Stimulated activated CD8-positive, alpha-beta memory T cell treated with anti-CD3 and anti-CD28 coated beads, Interleukin-7, amount 100 ng/mL, for 48 hours (primary cell): Measurements from ENCODE around the gene SLC2A4.
"Not testable (repeated sequence)": the region's sequence is repeated elsewhere in the genome, so short reads cannot be mapped to it uniquely, and the experiment has no call there.

Source experiments
- DNase-seq, 2 donors: peaks; one replicate each; pipeline ENCODE4 v3.0.0-alpha.2; 2020; ENCODE audit warnings: low read depth in 1 of 2; ENCODE audit errors: extremely low read depth in 1 of 2

Gene SLC2A4

DNA sequence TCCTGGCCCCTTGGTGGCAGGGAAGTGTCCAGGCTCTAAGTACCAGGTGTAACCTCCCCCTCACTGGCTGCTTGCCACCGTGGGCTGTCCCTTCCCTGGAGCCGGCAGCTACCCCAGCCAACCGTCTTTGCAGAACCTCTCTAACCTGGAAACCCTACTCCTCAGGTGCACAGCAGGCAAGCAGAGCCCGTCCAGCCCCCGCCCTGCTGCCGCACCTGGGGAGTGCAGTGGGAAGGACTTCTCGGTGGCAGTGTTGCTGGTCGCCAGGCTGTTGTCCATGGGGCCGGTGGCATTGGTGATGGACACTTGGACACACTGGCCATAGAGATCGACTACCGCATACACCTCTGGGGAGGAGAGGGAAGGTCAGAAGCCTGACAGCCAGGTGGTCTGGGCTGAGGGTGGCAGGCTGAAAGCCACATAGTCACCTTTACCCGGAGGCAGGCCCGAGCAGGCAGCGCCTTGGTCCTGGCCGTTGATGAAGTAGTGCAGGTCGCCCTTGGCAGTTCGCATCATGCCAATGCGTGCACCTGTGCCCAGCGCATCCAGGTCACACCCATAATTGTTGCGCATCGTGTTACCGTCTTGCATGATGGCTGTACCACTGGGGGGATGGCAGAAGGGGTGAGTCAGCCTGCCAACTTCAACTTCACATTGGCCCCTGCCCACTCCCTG lies 41.1 kb downstream of the SLC2A4 start:
- DNase-seq = no peak

DNA sequence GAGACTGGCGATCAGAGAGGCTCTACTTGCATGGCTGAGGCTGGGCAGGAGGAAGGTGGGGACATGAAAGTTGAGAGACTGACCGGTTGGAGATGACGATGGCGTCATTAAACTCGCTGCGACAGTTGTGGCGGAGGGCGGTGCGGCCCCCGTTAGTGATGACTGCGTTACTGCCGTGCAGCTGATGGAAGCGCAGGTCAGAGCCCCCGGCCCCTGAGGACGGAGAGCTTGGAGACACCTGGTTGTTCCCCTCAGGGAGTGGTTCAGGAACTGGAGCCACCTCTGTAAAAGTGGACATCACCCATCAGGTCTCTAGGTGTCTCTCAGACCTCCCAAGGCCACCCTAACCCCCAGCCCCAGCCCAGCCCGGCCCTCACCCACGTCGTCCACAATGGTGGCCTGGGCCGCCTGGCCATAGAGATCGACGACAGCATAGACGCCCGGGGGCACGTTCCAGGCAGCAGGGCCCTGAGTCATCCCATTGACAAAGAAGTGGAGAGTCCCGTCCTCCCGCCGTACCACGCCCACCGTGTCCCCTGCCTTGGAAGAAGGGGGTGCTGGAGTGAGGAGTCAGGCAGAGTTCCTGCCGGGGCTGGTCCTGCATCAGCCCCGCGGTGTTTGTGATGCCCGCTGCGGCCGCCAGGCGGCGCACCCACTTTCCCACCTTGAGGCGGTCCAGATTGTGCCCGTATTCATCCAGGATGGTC lies 42.4 kb downstream of the SLC2A4 start:
- DNase-seq = no peak

DNA sequence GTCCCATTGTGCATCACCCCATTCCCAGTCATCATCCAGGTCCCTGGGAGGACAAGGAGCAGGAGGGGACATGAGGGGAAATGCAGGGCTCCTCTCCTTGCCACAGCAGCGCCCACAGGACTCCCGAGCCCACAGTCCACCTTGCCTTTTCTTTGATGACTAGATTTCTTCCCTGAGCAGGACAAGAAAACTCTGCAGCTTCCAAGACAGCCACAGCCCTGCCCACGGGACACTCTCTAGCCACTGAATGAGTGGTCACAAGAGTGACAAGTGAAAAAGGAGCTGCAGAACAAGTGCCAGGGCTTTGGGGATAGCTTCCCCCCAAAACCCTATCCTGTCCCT lies 42.9 kb downstream of the SLC2A4 start:
- DNase-seq = no peak

DNA sequence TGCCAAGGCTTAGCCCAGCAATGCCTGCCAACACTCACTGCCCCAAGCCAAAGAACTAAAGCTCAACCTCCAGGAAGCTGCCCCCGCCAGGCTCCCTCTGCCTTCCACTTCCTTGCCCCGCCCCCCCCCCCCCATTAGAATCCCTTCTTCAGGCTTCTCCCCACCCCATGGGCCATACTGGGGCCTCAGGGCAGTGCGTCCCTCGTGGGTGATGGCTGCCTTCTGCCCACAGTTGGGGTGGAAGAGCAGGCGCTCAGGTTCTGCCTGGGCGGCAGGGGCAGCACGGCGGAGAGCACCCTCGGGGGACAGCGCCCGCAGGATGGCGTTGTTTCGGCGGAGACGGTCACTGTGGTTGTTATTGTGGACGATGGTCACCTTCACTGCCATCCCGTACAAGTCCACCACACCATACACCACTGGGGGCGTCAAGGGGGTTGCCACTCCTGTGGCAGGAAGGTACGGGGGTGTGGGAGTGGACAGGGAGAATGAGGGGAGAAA lies 43.6 kb downstream of the SLC2A4 start:
- DNase-seq = no peak

DNA sequence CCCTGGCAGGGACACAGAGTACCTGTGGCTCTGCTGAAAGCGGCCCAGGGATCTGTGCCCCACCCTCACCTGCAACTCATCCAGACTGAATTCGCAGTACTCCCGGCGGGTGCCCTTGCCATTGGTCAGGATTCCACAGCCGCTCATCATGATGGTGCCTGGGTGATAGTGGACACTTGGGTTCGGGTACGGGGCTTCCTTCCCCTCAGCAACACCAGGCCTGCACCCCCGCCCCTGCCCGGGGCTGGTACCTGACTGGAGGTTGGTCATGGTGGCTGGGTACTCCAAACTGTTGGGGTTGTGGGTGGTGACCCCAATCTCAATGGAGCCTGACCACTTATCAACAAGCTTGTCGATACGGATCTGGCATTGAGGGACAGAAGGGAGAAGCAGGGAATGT lies 44.7 kb downstream of the SLC2A4 start:
- DNase-seq = no peak

DNA sequence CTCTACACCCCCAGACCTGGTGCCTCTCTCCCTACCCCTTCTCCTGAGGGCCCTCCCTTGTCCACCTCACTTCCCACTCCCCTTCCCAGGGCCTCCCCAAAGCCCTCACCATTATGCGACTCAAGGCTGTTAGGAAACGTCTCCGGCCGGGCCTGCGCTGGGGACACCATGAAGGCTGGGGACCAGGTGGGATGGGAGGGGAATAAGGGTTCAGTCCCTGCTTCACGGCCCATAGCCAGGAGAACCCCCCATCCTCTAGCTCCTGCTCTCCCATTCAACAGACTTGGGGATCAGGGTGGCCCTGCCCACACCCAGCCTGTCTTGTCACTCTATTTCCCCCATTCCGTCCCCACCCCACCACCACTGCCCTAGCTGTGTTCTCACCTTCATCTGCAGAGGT lies 45.5 kb downstream of the SLC2A4 start:
- no peak for DNase-seq

DNA sequence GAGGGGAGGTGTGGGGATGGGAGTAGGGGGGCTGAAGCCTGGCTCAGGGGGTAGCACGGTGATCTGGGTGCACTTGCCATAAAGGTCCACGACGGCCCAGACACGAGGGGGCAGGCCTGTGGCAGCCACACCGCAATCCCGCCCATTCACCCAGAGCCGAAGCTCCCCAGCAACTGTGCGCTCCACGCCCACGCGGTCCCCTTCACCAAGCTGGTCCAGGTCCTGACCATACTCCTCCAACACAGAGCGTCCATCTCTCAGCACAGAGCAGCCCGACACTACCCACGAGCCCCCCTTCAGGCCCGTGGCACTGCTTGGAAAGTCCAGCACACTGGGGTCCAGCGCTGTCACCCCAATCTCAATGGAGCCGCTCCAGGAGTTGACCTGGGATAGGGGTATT lies 46.0 kb downstream of the SLC2A4 start:
- DNase-seq = no peak

DNA sequence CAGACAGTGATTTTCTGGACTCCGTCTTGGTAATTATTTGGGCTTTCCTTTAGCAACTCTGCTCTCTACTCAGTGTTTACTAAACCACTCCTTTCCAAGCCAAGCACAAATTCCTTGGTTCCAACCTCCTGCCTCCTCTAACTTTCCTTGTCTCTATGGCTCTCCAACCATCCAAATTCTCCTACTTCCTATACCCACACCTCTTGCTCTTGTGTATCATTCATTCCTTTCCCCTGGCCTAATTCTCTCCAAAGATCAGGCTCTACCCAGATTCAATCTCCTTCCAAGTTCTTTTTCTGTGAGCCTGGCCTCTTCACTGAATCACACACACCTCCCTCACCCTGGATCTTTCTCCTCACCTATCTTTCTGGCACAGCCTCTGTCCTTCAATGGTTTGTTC lies 46.5 kb downstream of the SLC2A4 start:
- no peak for DNase-seq

DNA sequence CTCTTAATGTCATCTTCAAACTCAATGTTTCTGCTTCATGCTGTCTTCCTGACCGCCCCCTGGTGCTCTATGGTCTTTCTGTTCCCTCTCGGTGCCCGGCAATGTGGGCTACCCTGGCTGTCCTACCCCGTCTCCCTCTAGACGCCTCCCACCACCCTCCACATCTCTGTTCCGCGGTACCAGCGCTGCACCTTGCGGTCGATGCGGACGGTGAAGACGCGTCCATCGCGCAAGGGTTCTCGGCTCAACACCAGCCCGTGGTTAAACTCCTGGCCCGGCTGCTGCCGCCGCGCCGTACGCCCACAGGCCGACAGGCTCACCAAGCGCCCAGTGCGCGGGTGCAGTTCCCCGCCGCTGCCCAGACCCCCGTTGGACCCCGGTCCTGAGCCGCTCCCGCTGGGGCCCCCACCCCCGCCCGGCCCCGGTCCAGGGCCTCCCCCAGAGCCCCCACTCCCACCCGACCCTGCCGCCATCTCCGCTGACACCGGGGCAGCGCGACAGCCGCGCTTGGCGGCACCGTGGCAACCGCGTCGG lies 47.4 kb downstream of the SLC2A4 start, which contains the start of gene NEURL4:
Gene NEURL4, minus strand, starts transcription at position 496 of the 534 bp plus-strand sequence. Its CDS starts 23 bp downstream, at position 473.
- no peak for DNase-seq

DNA sequence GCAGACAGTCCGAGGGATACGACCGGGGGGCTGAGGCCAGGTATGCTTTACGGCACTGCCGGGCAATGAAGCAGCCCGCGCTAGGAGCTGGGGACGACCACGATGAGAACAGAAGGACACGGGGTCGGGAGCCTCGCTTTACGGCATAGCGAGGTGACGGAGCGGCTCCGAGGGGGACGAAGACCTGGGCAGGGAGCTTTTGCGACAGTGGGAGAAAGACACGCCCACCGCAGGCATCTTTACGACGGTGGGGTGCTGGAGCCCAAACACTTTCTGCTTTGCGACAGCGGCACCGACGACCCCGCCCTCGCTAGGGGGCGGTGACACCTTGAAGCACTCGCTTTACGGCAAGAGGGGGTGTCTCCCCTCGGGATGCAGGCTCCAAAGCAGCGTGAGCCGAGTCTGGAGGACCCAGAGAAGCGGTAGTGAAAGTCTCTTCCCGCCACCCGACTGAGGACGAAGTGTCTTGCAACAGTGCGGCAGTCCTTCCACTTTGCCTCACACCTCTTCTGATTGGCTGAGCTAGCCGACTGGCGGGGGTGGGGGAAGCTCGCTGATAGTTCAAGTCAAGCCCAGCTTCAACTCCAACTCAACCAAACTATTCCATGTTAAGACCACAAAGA lies 48.0 kb downstream of the SLC2A4 start:
- peak; percentile 93 to 95 for DNase-seq

DNA sequence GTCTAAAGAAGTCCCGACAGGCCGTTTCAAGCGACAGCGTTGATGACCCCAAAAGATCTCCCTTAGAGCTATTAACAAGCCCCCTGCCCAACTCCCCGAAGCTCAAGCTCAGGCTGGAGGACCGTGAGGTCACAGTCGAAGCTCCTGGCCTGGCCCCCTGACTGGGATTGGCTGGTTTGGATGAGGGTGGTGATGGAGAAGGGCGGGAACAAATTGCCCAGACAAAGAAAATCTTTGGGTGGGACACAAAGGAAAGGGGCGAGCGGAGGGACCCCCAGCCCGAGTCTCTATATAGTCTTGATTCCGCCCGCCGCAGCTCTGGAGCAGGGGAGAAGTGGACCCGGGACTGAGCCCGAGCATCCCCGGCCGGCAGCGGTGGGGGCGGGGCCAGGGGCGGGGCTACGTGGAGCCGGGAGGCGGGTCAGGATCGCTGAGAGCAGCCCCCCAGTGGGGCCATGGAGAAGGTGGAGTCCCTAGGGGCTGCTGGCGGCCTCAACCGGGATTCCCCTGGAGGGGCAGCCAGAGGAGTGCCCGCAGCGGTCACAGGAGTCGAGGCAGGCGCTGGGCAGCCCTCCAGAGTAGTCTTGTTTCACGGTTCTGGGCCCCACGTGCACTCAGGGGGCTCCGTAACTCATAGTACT lies 48.6 kb downstream of the SLC2A4 start:
- DNase-seq = peak in 1 of 2 donors; percentile 82

DNA sequence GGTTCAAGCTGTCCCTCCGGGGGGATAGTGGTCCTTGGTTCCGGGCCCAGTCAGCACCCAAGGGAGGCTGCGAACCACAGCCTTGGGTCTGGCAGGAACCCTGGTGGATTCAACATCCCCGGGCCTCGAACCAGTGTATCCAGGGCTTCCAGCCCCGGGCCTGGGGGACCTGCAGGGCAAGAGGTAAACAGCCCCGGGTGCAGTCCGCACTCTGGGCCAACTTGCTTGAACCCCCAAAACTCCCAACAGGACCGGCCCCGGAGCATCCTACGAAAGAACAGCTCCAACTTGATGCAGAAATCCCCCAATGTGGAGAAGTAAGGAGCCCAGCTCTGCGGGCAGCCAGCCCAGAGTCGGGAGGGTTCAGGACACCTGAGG lies 49.1 kb downstream of the SLC2A4 start:
- DNase-seq = no peak

DNA sequence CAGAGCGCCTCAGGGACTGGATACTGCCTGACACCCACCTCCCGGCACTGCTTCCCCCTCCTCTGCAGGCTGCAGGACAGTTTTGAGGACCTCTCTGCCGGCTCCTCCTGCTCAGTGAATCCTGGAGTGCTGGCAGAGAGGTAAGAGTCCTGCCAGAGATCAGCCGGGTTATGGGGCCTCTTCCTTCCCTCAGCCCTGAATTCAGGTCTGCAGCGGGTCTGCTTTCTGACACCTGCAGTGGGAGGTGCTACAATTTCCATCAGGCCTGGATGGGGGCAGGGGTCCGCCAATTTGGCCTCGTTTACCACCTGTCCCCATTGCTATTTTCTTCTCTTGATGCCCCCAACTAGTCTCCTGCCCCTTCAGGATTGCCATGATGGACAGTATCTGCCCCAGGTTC lies 50.6 kb downstream of the SLC2A4 start:
- DNase-seq = no peak

DNA sequence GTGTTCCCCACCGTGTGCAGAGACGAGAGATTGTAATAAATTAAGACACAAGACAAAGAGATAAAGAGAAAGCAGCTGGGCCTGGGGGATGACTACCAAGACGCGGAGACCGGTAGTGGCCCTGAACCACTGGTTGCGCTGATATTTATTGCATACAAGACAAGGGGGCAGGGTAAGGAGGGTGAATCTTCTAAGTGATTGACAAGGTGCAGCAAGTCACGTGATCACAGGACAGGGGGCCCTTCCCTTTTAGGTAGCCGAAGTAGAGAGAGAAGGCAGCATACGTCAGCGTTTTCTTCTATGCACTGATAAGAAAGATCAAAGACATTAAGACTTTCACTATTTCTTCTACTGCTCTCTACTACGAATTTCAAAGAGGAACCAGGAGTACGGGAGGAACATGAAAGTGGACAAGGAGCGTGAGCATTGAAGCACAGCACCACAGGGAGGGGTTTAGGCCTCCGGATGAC lies 51.1 kb downstream of the SLC2A4 start:
- not testable (repeated sequence) for DNase-seq

DNA sequence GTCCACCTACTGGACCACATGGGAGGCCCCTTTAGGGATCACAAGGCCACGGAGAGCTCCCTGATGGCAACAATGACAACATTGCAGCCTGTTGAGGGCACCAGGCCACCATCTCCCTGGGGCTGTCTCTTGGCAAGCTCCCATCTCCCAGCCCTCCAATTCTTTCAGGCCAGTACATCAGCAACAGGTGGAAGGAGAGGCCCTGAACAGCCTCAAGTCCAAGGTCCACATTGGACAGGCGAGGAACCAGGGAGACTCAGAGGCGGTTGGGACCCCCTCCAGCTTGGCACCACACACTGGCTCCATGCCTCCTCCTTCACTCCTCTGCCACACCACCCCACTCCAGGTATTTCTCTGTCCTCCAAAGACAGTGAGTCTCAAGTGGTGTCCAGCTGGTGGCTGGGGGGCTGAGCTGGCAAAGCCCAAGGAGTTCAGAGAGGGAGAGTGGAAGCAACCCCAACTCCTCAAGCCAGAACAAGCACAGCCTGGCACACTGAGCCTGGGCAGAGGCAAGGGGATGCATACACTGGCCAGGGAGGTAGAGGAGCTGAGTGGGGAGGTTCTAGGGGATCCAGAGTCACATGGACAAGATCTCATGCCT lies 53.5 kb downstream of the SLC2A4 start:
- no peak for DNase-seq

DNA sequence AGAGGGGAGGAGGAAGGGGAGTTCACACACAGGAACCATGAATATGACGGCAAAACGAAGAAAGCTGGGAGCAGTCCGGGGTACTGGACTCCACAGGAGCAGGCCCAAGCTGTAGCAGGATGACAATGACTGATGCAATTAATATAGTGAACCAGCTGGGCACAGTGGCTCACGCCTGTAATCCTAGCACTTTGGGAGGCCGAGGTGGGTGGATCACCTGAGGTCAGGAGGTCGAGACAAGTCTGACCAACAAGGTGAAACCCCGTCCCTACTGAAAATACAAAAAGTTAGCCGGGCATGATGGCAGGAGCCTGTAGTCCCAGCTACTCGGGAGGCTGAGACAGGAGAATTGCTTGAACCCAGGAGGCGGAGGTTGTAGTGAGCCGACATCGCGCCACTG lies 54.2 kb downstream of the SLC2A4 start:
- not testable (repeated sequence) for DNase-seq

DNA sequence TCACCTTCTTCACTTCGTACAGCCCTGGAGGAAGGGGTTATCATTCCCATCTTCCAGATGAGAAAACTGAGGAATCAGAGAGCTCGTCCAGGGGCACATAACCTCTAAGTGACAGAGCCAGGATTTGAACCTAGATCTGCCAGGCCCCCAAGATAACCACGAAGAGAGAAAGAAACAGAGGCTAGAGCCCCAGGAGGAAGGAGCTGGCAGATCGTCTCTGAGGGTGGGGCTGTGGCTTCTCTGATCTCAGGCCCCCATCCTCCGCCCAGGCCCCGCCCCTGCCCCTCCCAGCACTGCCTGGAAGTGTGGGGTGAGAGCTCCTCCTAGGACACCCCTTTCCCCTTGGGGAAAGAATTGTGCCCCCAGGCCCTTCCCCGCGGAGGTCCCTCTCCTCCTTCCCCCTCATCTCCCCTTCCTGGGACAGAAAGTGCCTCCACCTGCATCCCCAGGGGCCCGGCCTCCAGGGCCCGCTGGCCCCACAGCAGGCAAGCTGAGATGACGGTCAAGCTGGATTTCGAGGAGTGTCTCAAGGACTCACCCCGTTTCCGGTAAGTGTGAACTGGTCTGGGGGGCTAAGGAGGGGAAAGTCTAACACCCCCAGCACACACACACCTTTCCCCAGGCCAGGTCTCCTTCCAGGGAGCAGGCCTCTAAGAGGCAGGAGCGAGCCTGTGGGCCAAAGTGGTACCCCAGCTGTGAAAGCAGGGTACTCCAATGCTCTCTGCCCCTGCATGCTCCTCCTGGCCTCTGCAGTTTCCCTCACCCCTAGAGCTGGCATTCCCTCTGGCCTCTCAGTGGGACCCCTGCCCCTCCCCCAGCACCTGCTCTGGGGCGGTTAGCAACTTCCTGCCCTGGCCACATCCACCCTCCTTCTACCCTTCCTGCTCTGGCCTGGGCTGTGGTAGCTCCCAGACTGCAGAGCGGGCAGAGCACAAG lies 55.0 kb downstream of the SLC2A4 start, which contains the start of gene ACAP1:
Gene ACAP1, plus strand, starts transcription at position 290 of the 936 bp plus-strand sequence. Its CDS starts 206 bp downstream, at position 496.
- DNase-seq = peak; percentile 70 to 89

DNA sequence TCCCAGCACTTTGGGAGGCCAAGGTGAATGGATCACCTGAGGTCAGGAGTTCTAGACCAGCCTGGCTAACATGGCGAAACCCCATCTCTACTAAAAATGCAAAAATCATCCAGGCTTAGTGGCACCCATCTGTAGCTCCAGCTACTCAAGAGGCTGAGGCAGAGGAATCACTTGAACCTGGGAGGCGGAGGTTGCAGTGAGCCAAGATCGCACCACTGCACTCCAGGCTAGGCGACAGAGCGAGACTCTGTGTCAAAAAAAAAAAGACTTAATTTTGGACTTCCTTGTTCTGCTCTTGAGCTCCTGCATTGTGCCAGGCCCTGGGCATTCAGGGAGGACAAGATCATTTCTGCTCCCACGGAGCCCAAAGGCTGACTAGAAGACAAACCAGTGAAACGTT lies 56.1 kb downstream of the SLC2A4 start:
- not testable (repeated sequence) for DNase-seq
